Activated CD4-positive, alpha-beta T cell treated with anti-CD3 and anti-CD28 coated beads, Interleukin-2, Interleukin-4, amounts not matched to agents 100 ng/mL and 50 ng/mL, durations not matched to agents 16 hours and 8 hours (primary cell): ENCODE results near the gene CAPN5.

Experiments used
- DNase-seq: peaks from one replicate; pipeline ENCODE4 v3.0.0-alpha.2; 2020; ENCODE audit warnings: low spot score

CAPN5 gene

GRCh38 chr11:77173494-77173893 is 106.7 kb downstream of the CAPN5 start:
- no peak for DNase-seq

- no peak for DNase-seq
Measured at GRCh38 chr11:77174559-77174958, 107.8 kb downstream of the CAPN5 start.

- DNase-seq, result no peak
Measured at GRCh38 chr11:77175021-77175842, 108.5 kb downstream of the CAPN5 start.
